BJ (cell line): ENCODE data around the gene COPA. TPM values are rescaled to one million over a fixed set of nuclear protein-coding genes. Genes with fewer than 3 reads are reported as not detected.

ENCODE experiments used
- CTCF ChIA-PET: fragments of 350-600 bp; formaldehyde crosslinking; extraction: SDS; loops from one replicate; lab custom pipeline; 2021; ENCODE audit warnings: antibody characterized with exemption, inconsistent platforms; lab: Yijun Ruan, JAX
- POLR2A ChIA-PET: fragments of 300-600 bp; sonication (Branson Sonifier 250); formaldehyde crosslinking; extraction: SDS; loops from one replicate; lab custom pipeline; 2021; ENCODE audit warnings: antibody characterized with exemption; lab: Charles Lee
- DNase-seq: peaks from one replicate; pipeline ENCODE4 v3.0.0-alpha.2; 2011; ENCODE audit warnings: low read depth
- H3K27me3 ChIP-seq: 2 replicates; pipeline ENCODE4 v1.6.0; 2011; ENCODE audit warnings: low read length; ENCODE audit not compliant: control insufficient read depth, insufficient read depth
- H3K36me3 ChIP-seq: 2 replicates; pipeline ENCODE4 v1.5.1; 2011; ENCODE audit warnings: low read length; ENCODE audit not compliant: control insufficient read depth, insufficient read depth
- H3K4me3 ChIP-seq: 2 replicates; pipeline ENCODE4 v1.5.1; 2011; ENCODE audit warnings: low read depth, mild to moderate bottlenecking, control low read depth, low read length
- CTCF ChIP-seq: IDR thresholded peaks from 2 replicates; pipeline ENCODE4 v1.5.1; 2011; ENCODE audit warnings: low read depth, mild to moderate bottlenecking, control low read depth, inconsistent platforms, low read length, moderate library complexity; ENCODE audit not compliant: insufficient read depth
- polyA plus RNA-seq: library from polyadenylated mRNA; depleted of rRNA; stranded (reverse); fragments of >200 nt; gene quantifications from 2 replicates; pipeline ENCODE4 v1.2.3, GENCODE V29; 2011

Gene COPA
- polyA plus RNA-seq, 1 experiment = 267 TPM

- Histone ChIP-seq H3K27me3 (no peaks in the 10 kb centered on the region), H3K4me3 (no peak overlapping the region), H3K36me3 (peaks cover 14% of the 10 kb centered on the region)
- DNase-seq = no peak
- ChIA-PET CTCF (interaction anchor here (0.6 to 7.7 kb wide), 4 partner anchors 8 to 277 kb away, joined by 3 to 70 read pairs (median 5); no protein-coding TSS in a partner anchor), POLR2A (no interaction called here)
- TF ChIP-seq CTCF = no peak
Observed at GRCh38 chr1:160362168-160362957, 19.3 kb upstream of the COPA start.

GRCh38 chr1:160361814-160362167 is 18.7 kb upstream of the COPA start:
- CTCF ChIA-PET = interaction anchor here (0.6 to 7.7 kb wide), 2 partner anchors 15 to 253 kb away, joined by 3 to 70 read pairs; no protein-coding TSS in a partner anchor
- POLR2A ChIA-PET = no interaction called here
- no peak for DNase-seq

GRCh38 chr1:160361199-160361598 is 18.1 kb upstream of the COPA start:
- no peak for TF ChIP-seq CTCF
- no peak for DNase-seq
- ChIA-PET CTCF (interaction anchor here (7.7 kb wide), 1 partner anchor 15 kb away, joined by 70 read pairs; no protein-coding TSS in a partner anchor), POLR2A (no interaction called here)
- Histone ChIP-seq H3K36me3 (peaks cover 18% of the 10 kb centered on the region), H3K27me3 (no peaks in the 10 kb centered on the region), H3K4me3 (no peak overlapping the region)

More at GRCh38 chr1:160361814-160362167, 18.7 kb upstream of the COPA start:
- TF ChIP-seq CTCF = no peak
- H3K36me3 ChIP-seq = peaks cover 17% of the 10 kb centered on the region
- no peak overlapping the region for H3K4me3 ChIP-seq
- H3K27me3 ChIP-seq = no peaks in the 10 kb centered on the region

GRCh38 chr1:160360227-160360695 is 17.2 kb upstream of the COPA start:
- Histone ChIP-seq H3K4me3 (no peak overlapping the region), H3K27me3 (no peaks in the 10 kb centered on the region), H3K36me3 (peaks cover 25% of the 10 kb centered on the region)
- DNase-seq = no peak
- CTCF ChIA-PET = interaction anchor here (0.6 kb wide), 1 partner anchor 313 kb away, joined by 3 read pairs; no protein-coding TSS in a partner anchor
- POLR2A ChIA-PET = no interaction called here
- no peak for TF ChIP-seq CTCF

- H3K36me3 ChIP-seq = peaks cover 25% of the 10 kb centered on the region
- H3K27me3 ChIP-seq = no peaks in the 10 kb centered on the region
- H3K4me3 ChIP-seq = no peak overlapping the region
- TF ChIP-seq CTCF = no peak
- CTCF ChIA-PET = no interaction called here
- DNase-seq = no peak
- POLR2A ChIA-PET = no interaction called here
Observed at GRCh38 chr1:160359559-160360226, 16.6 kb upstream of the COPA start.
